Measurements from ENCODE around the gene PIK3C3.

The PIK3C3 gene

DNA sequence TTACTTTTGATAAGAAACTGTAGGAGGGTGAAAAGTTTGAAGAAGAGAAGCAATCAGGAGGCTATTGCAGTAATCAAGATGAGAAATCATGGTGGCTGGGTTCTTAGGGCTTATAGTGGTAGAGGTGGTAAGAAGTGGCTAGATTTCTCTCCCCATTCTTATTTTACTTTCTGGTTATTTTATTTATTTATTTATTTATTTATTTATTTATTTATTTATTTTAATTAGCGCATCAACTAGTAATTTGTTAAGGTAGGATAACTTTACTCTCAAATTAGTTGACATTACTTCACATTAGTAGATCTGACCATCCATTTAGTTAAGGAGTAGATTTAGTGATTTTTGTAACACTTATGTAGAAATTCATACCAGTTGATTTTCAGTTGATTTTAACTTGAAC, 77.4 kb downstream of the PIK3C3 start:
- Histone ChIP-seq H3K4me2 (ENCODE audit: low read length) (no peak overlapping the region), H3K79me2 (ENCODE audit: control insufficient read depth, low read length) (no peaks in the 10 kb centered on the region), H3K27ac (ENCODE audit: low read depth, low read length) (no peak overlapping the region), H3K4me1 (ENCODE audit: control insufficient read depth, low read length) (no peaks in the 10 kb centered on the region), H3K9me3 (ENCODE audit: control insufficient read depth, insufficient read depth, low read length) (no peaks in the 10 kb centered on the region), H3K27me3 (ENCODE audit: control insufficient read depth, low read length) (no peaks in the 10 kb centered on the region), H3K36me3 (ENCODE audit: control insufficient read depth, low read length) (peaks cover 22% of the 10 kb centered on the region), H3K4me3 (ENCODE audit: low read length) (no peak overlapping the region), H3K9me2 (replicated peaks; ENCODE audit: control insufficient read depth, low read length) (no peaks in the 10 kb centered on the region), H4K20me1 (ENCODE audit: control insufficient read depth, insufficient read depth, low read depth, low read length) (no peaks in the 10 kb centered on the region), H3F3A (ENCODE audit: control insufficient read depth, insufficient read depth) (no peaks in the 10 kb centered on the region)
- no peak for TF ChIP-seq EZH2phosphoT487 (IDR thresholded peaks at IDR 0.05; ENCODE audit: borderline replicate concordance, low read length)
- TF ChIP-seq, protein P1, sequence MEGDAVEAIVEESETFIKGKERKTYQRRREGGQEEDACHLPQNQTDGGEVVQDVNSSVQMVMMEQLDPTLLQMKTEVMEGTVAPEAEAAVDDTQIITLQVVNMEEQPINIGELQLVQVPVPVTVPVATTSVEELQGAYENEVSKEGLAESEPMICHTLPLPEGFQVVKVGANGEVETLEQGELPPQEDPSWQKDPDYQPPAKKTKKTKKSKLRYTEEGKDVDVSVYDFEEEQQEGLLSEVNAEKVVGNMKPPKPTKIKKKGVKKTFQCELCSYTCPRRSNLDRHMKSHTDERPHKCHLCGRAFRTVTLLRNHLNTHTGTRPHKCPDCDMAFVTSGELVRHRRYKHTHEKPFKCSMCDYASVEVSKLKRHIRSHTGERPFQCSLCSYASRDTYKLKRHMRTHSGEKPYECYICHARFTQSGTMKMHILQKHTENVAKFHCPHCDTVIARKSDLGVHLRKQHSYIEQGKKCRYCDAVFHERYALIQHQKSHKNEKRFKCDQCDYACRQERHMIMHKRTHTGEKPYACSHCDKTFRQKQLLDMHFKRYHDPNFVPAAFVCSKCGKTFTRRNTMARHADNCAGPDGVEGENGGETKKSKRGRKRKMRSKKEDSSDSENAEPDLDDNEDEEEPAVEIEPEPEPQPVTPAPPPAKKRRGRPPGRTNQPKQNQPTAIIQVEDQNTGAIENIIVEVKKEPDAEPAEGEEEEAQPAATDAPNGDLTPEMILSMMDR (IDR thresholded peaks at IDR 0.05; ENCODE audit: low read depth, low read length, poor library complexity, severe bottlenecking), result no peak

DNA sequence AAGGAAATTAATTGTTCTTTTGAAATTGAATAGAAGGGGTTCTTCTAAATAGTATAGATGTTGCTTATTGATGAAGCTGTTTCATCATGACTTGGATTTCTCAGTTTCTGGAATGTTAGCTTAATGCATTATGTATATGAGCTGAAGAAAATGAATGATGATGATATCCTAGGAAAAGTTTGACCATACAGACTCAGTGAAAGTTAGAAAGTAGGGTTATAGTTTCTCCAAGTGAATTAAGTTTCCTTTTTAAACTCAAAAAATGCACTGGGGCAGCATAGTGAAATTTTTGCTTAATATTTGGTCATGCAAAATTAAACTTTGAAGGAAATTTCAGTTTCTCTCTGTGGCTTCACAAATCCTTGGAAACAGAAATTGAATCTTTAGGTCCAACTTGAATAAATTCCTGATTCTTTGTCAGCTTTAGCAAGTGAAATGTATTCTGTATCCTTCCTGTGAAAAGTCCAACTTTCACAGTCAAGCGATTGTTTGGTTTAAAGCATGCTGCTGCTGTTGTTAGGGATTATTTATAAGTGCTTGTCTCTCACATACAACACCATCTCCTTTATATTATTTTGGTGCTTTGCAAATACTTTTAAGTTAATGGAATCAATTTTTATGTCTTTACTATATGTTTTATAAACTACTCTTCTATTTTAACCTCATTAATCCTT, 78.2 kb downstream of the PIK3C3 start:
- no peaks in the 10 kb centered on the region for H3F3A ChIP-seq (ENCODE audit: control insufficient read depth, insufficient read depth)
- no peaks in the 10 kb centered on the region for H3K9me2 ChIP-seq (replicated peaks; ENCODE audit: control insufficient read depth, low read length)
- H4K20me1 ChIP-seq (ENCODE audit: control insufficient read depth, insufficient read depth, low read depth, low read length), result no peaks in the 10 kb centered on the region
- no peak overlapping the region for H3K4me3 ChIP-seq (ENCODE audit: low read length)
- H3K4me1 ChIP-seq (ENCODE audit: control insufficient read depth, low read length), result no peaks in the 10 kb centered on the region
- no peak overlapping the region for H3K4me2 ChIP-seq (ENCODE audit: low read length)
- TF ChIP-seq EZH2phosphoT487 (IDR thresholded peaks at IDR 0.05; ENCODE audit: borderline replicate concordance, low read length), result no peak
- TF ChIP-seq, protein P1 (IDR thresholded peaks at IDR 0.05; ENCODE audit: low read depth, low read length, poor library complexity, severe bottlenecking), result no peak
- H3K27ac ChIP-seq (ENCODE audit: low read depth, low read length), result no peak overlapping the region
- H3K27me3 ChIP-seq (ENCODE audit: control insufficient read depth, low read length), result no peaks in the 10 kb centered on the region
- H3K79me2 ChIP-seq (ENCODE audit: control insufficient read depth, low read length), result no peaks in the 10 kb centered on the region
- no peaks in the 10 kb centered on the region for H3K9me3 ChIP-seq (ENCODE audit: control insufficient read depth, insufficient read depth, low read length)
- H3K36me3 ChIP-seq (ENCODE audit: control insufficient read depth, low read length), result peaks cover 25% of the 10 kb centered on the region

DNA sequence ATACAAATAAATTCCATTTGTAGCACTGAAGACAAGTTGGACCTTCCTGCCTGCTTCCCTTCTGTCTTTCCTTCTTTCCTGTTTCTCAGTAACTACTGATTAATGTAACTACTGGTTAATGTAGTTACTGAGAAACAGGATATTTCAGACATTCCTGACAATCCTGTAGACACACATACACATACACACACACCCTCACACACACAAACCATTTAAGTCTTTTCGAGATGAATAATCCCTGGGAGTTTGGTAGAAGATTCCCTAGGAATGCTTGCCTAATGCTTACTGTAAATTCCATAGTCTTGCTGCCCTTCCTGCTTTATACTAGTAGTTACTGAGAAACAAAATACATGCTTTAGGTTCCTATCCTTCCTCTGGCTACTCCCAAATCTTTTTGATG, 83.9 kb downstream of the PIK3C3 start:
- no peaks in the 10 kb centered on the region for H3F3A ChIP-seq (ENCODE audit: control insufficient read depth, insufficient read depth)
- H3K4me3 ChIP-seq (ENCODE audit: low read length), result no peak overlapping the region
- H3K4me1 ChIP-seq (ENCODE audit: control insufficient read depth, low read length), result no peaks in the 10 kb centered on the region
- peaks cover 23% of the 10 kb centered on the region for H3K36me3 ChIP-seq (ENCODE audit: control insufficient read depth, low read length)
- no peaks in the 10 kb centered on the region for H3K9me2 ChIP-seq (replicated peaks; ENCODE audit: control insufficient read depth, low read length)
- no peaks in the 10 kb centered on the region for H3K79me2 ChIP-seq (ENCODE audit: control insufficient read depth, low read length)
- H3K9me3 ChIP-seq (ENCODE audit: control insufficient read depth, insufficient read depth, low read length), result no peaks in the 10 kb centered on the region
- no peaks in the 10 kb centered on the region for H4K20me1 ChIP-seq (ENCODE audit: control insufficient read depth, insufficient read depth, low read depth, low read length)
- H3K4me2 ChIP-seq (ENCODE audit: low read length), result no peak overlapping the region
- no peaks in the 10 kb centered on the region for H3K27me3 ChIP-seq (ENCODE audit: control insufficient read depth, low read length)
- H3K27ac ChIP-seq (ENCODE audit: low read depth, low read length), result no peak overlapping the region
- TF ChIP-seq, protein P1 (IDR thresholded peaks at IDR 0.05; ENCODE audit: low read depth, low read length, poor library complexity, severe bottlenecking), result no peak
- no peak for TF ChIP-seq EZH2phosphoT487 (IDR thresholded peaks at IDR 0.05; ENCODE audit: borderline replicate concordance, low read length)
